CD4-positive, alpha-beta T cell treated with Interleukin-4 for 4 hours (primary cell): ENCODE measurements around the gene PTPRU.
"Not testable (repeated sequence)": the region's sequence is repeated elsewhere in the genome, so short reads cannot be mapped to it uniquely, and the experiment has no call there.

Experiments
- DNase-seq: peaks from one replicate; pipeline ENCODE4 v3.0.0-alpha.2; 2020

The PTPRU gene

GRCh38 chr1:29222686-29223085 is 13.6 kb upstream of the PTPRU start:
- no peak for DNase-seq

GRCh38 chr1:29223521-29223920 is 12.8 kb upstream of the PTPRU start:
- no peak for DNase-seq

DNA sequence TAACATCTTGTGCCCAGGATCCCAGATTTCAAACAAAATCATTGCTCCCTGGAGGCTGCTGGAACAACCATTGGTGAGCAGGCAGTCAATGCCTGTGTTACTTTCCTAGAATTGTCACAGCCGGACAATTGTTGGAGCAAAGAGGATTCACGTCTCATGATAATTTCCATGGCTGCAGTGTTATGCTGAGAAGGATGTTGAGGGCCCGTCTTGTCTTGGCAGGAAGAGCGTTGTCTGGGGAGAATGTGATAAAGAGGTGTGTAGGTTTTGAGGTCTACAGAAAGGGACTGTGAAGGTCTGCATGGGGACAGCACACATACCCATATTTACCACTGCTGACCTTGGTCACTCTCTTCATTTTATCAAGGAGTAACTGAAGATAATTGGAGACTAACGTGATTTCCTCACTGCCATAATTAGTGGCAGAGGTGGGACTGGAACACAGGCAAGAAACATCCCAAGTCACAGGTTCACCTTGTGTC is 11.9 kb upstream of the PTPRU start:
- no peak for DNase-seq

- DNase-seq: no peak
These were observed 11.0 kb upstream of the PTPRU start for GRCh38 chr1:29225361-29225760.

DNA sequence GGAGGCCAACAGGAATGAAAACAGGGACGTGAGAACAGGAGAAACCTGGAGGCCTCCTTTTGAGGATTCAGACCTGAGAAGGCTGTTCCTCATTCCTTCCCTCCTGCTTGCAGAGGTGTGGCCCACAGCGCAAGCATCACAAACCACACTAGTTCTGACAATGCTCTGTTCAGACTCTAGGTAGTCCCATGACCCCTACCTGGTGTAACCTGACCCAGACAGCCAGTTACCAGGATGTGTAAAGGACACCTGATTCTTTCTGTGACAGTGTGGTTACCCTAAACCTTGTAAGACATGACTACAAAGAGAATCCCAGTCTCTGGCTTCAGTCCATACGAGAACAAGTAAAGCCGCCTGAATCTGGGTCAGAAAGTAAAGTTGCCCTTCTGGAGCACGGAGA is 8.8 kb upstream of the PTPRU start:
- DNase-seq: no peak

DNA sequence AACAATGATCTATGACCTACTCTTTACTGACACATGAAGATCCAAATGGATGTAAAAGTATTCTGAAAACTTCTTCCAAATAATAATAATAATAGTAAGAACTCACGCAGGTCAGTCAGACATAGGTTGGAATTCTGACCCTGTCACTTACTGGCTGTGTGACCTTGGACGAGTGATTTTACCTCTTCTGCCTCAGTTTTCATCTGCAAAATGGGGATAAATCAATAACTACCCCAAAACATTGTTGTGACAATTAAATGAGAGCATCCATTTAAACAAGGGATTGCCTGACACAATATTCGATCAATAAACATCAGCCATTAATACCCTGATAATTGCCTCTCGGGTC is 6.1 kb upstream of the PTPRU start:
- no peak for DNase-seq

DNA sequence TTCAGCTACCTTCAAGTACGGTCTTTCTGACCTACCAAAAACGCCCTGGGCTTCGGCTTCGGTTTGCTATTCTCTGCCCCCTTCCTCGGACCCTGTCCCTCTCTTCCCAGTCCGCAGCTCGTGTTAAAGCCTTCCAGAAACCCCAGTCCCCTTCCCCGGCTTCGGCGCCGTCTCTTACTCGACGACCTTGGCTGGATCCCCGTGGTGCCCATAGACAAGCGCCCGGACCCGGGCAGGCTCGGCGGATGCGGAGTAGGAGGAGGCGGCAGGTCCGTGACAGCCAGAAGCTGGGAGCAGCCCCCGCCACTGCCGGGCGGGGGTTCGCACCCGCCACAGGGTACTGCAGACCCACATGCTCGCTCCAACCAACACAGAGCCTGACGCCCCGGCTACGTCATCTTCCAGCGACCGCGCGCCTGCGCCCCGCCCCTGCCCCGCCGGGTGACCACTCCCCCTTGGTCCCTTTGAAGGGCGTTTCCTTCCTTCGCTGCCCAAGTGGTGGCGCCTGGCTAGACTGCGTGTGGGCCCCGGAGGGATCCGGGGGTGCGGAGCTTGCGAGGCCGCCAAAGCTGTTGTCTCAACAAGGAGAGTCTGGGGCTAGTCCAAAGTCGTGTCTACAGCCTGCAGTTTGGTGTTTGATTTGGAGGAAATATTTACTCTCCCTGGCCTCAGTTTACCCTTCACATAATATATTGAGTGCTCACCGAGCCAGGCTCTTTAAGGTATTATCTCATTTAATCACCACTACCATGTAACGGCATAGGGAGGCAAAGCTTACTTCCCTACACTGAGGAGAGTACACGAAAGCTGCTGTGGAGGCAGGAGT is 5.6 kb upstream of the PTPRU start, which contains the start of gene MECR:
Gene MECR (minus strand): TSS at position 382 of the 826 bp plus-strand sequence. CDS start 28 bp downstream, at position 354.
- peak; percentile 93 for DNase-seq

DNA sequence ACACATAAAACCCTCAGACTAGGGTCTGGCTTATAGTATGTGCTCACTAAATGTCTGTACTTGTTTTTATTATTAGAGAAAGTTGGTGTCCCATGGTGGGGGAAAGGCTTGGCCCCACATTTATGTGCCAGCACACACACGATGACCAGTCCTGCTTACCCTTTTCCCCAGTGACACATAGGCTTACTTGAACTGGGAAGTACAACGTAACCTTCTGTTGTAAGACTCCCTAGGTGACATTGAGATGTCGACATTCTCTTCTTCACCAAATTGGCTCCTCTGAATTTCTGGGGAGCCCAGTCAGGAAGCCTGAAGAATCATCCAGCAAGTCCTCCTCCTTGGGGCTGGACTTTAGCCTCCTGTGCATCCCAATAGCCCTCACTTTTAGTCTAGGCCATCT is 3.9 kb upstream of the PTPRU start:
- no peak for DNase-seq

DNA sequence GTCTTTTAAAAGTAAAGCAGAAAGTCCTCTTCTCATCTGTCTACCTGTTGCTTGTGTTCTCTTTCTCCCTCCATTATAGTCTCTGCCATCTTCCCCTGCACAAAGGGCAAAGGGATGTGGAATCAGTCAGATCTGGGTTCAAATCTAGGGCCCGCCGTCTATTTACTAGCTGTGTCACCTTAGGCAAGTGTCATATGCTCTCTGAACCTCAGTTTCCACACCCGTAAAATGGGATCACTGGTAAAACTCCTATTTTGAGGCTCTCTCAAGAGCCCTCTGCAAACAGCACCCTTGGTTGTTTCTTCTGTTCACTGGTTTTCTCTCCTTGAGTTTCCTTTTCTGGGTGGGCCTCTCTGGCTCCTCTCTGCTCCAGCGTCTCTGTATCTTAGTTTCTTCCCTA is 2.6 kb upstream of the PTPRU start:
- no peak for DNase-seq

- DNase-seq: no peak
These were observed 1.9 kb upstream of the PTPRU start for GRCh38 chr1:29234471-29234870.

DNA sequence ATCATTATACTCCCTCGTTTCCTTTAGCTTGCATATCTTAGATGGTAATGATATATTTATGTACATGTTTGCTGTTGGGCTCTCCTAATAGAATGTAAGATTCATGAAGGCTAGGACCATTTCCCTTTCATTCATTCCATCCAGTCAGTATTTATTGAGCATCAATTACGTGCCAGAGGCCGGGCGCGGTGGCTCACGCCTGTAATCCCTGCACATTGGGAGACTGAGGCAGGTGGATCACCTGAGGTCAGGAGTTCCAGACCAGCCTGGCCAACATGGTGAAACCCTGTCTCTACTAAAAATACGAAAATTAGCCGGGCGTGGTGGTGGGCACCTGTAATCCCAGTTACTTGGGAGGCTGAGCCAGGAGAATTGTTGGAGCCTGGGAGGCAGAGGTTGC is 1.4 kb upstream of the PTPRU start:
- not testable (repeated sequence) for DNase-seq

DNA sequence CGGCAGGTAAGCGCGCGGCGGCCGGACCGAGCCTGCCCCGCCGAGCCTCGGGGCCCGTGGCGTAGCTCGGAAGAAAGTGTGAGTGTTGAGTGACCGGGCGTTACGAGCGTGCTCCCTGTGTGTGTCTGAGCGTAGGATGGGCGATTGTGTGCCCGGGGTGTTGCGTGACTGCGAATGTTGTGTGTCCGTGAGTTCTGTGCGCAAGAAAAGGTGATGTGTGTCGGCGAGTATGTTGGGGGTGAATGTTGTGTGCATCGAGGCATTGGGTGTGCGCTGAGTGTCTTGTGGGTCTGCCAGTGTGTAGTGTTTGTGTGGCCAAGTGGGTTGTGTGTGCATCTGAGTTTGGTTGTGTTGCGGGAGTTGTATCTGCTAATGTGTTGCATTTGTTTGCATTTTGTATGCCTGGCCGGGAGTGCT is 398 bp downstream of the PTPRU start:
- no peak for DNase-seq

DNA sequence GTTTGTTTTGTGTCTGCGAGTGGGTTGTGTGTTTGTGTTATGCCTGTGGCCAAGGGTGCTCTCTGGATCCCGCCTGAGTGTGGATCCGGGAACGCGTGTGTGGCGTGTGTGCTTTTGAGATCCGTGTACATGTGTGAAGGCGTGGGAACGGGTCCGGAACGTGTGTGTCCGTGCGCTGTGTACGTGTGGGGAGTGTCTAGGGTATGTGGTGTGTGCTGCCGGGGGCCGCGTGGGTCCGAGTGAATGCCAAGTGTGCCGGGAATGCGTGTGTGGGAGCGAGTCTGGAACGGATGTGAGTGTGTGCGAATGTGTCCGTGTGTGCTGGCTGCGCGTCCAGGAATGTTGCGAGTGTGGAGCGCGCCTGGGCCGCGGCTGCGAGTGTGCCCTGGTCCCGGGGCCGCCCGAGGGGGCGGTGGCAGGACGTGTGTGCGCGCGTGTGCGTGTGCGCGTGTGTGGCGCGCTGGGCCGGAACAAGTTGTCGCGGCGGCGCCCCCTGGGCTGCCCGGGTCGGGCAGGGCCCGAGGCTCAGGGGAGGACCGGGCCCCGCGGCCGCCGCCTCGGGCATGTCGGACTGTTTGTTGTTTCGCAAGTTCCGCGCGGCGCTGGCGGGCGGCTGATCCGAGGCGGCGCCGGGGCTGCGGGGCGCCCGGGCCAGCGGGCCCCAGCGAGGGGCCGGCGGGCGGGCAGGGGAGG is 953 bp downstream of the PTPRU start:
- DNase-seq: no peak

- no peak for DNase-seq
These were observed 1.7 kb downstream of the PTPRU start for GRCh38 chr1:29237852-29238619.

DNA sequence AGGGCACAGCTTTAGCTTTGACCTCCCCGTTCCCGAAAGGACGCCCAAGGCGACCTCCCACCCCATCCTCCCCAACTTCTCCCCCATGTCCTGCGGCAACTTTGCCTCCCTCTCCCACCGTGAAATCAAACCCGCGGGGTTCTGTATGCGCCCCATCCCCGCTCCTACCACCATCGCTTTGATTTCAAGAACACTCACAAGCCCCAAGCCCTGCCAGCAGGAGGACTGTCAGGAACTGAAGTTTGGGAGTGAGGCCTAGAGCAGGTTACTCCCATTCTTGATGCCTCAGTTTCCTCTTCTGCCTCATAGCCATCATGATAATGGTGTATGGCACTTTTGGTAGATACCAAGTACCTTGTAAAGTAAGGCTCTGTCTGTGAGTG is 2.3 kb downstream of the PTPRU start:
- no peak for DNase-seq

GRCh38 chr1:29239142-29239541 is 2.8 kb downstream of the PTPRU start:
- no peak for DNase-seq

GRCh38 chr1:29240400-29240837 is 4.1 kb downstream of the PTPRU start:
- DNase-seq: no peak

DNA sequence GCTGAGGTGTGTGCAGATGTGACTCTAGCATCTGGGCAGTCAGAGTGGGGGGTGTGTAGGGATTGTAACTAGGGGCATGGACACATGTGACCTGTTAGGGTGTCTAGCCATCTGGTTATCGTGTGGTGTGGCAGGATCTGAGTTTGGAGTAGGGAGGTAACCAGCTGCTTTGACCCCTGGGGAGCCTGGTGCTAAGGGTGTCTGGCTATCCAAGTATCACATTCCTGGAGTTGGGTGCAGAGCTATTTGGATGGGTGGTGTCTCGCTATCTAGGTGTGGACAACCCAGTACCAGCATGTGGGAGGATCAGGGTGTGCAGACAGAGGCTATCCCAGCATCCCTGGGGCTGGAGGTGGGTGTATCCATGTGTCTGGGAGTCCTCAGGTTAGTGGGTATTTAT is 4.7 kb downstream of the PTPRU start:
- DNase-seq: no peak

DNA sequence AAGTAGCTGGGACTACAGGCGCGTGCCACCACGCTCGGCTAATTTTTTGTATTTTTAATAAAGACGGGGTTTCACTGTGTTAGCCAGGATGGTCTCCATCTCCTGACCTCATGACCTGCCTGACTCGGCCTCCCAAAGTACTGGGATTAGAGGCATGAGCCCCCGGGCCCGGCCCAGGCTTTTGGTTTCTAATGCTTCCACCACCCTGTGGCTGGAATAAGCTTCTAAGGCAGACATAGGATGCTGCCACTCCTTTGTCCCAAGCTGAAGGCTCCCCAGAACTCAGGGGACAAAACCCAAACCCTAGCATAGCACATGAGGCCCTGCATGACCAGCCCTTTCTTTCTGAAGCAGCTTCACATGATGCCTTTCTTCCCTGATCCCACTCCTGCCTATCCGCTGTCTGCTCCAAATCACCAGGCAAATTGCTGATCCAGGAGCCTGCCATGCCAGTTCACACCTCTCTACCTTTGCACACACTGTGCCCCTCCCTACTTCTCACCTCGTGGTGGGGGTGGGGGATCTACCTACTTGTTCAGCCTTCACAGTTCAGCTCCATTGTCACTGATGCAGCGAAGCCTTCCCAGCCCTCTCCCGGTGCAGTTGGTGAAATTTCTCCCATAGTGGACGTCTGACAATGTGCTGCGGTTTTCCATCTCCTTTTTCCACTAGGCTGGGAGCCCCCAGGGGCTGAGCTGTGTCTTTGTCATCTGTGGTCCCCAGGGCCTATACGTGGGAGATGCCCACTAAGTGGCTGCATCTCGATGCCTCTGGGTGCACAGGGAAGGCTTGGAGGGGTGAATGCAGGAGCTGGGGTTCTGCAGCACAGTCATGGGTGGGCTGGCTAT is 6.9 kb downstream of the PTPRU start:
- no peak for DNase-seq

DNA sequence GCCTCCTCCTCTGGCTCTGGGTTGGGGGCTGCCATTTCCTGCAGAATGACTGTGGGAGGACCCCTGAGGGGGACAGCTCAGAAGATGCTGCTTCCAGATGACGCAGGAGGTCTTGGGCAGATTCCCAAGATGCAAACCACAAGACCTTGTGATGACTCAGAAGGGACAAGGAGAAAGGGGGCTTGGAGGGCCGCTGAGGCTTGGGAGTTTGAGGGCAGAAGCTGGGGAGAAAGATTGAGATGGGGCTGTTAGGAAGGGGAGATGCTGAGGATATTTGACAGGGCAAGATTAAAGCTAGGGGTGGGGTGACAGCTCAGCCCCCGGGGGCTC is 7.5 kb downstream of the PTPRU start:
- no peak for DNase-seq

- no peak for DNase-seq
These were observed 8.9 kb downstream of the PTPRU start for GRCh38 chr1:29245261-29245660.

DNA sequence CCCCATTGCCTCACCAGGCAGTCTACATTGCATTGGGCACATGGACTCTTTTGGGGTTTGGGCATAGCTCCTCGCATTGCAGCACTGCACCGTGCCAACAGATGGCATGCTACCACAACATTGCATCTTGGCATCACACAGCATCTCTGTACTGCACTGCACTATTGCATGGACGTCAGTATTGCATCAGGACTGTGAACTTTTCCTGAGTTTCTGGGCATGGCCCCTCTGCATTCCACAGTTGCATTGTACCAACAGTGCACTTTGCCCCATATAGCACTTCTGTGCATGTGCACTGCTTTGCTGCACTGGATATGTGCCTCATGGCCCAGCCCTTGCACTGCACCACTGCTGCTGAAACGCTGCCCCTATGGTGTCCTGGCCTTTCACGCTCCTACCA is 9.6 kb downstream of the PTPRU start:
- DNase-seq: no peak

GRCh38 chr1:29247044-29247443 is 10.7 kb downstream of the PTPRU start:
- no peak for DNase-seq
